Peyer's patch (tissue), 4 donors: ENCODE data around the gene PLOD3.

Experiments
- CTCF ChIP-seq, 6 experiments: fragments of 450-650 bp in 4 of 6; fragments of 200-600 bp in 2 of 6; sonication (generic) in 1 of 6; IDR thresholded peaks; one replicate each; pipeline ENCODE4 v1.5.1; 2017 to 2019; ENCODE audit warnings: antibody characterized with exemption in 6 of 6, mild to moderate bottlenecking in 3 of 6, moderate library complexity in 1 of 6
- POLR2A ChIP-seq, 2 donors: fragments of 450-650 bp; IDR thresholded peaks; one replicate each; pipeline ENCODE4 v1.5.1; 2017; ENCODE audit warnings: antibody characterized with exemption in 2 of 2, mild to moderate bottlenecking in 2 of 2, moderate library complexity in 2 of 2

DNA sequence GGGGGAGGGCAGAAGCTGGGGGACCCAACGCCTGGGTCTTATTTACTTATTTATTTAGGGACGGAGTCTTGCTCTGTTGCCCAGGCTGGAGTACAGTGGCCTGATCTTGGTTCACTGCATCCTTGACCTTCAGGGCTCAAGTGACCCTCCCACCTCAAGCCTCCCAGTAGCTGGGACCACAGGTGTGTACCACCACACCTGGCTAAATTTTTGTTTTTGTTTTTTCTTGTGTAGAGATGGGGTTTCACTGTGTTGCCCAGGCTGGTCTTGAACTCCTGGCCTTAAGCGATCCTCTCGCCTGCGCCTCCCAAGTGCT, 14.8 kb downstream of the PLOD3 start:
- no peak for TF ChIP-seq CTCF (IDR thresholded peaks at IDR 0.05)
- TF ChIP-seq POLR2A (IDR thresholded peaks at IDR 0.05) = no peak
